Measurements from ENCODE around the gene PLEKHS1.
A peak's percentile ranks its signal among the peaks of the same experiment; 100 is the strongest.
"Not testable (repeated sequence)": the region's sequence is repeated elsewhere in the genome, so short reads cannot be mapped to it uniquely, and the experiment has no call there.

PLEKHS1 gene

DNA sequence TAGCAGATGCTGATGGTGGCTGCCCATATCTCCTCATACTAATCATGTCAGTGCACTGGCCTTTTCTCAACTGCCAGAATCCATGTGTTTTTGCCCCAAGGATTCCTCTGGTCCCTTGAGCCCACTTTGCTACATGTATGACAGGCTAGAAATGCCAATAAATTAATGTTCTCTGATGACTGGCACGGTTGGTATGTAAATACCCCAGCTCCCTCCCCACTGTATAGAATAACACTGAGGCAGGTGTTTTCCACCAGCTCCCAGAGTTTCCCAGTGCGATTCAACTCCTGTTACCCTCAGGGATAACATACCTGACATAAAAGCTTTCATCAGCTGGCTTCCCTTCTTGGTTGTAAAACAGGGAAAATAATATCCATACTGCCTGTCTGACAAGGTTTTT is 9.0 kb upstream of the PLEKHS1 start:
- DNase-seq: no peak

- DNase-seq: no peak
These were observed 7.9 kb upstream of the PLEKHS1 start for GRCh38 chr10:113743594-113743993.

DNA sequence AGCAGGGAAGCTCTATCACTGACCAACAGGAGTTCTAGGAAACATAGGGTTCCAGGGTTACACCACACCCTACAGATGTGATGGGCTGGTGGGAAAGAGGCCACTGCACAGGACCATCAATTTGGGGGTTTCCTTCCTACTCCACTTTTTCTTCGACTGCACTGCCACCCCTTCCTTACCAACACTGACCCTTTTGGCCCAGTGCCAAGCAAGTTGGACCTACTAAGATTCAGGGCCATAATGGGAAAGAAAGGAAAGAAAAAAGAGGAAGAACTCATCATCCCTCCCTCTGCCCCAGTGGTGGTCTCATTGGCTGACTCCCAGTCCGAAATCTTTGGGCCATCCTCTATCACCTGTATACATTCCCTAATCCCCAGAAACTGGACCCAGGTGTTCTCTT is 6.1 kb upstream of the PLEKHS1 start:
- DNase-seq: no peak

GRCh38 chr10:113746217-113746957 is 5.1 kb upstream of the PLEKHS1 start:
- no peak for DNase-seq

GRCh38 chr10:113752553-113752952 is 1.1 kb downstream of the PLEKHS1 start:
- no peak for DNase-seq

DNA sequence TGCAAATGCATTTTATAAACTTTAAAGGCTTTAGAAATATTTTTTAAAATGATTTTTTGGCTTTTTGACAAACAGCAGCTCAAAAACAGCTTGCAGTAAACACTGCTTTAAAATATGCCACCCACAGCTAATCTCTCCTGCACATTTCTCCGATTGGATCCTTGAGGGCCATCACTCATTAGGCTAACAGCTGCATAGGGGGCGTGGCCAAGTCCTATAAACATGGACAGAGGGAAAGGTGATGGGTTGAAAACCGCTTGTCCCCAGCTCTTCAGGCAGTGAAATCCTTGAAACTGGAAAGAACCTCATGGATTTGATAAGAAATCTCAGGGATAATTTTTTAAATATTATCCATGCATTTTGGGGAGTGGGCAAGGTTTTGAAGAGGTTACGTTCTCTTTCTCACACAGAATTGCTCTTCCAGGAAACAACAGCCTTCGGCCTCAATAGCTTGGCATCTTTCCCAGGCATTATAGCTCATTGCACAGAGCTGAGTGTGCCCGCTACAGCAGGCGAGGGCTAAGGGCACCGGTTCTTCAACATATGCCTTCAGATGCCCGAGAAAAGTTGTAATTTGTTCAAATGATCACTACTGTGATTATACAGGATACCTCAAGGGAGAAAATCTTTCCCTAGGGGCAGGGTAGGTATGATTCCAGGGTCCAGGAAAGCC is 1.7 kb downstream of the PLEKHS1 start:
- DNase-seq: no peak

DNA sequence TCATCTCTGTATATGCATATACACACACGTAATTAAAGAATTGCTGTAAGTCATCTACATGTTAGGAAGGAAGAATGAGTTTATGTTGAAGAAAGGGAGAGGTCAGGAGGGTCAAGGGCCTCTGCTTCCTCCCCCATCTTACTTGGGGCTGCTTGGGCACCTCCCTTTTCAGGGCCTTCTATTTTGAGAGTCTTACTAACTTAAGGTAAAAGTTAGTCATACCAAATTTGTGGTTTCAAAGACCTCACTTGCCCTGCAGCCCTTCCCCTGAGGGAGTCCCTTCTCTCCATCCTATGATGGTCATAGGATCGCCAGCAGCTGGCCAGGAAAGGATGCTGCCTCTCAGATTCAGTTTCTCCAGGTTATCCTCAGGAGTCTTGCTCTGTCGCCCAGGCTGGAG is 2.6 kb downstream of the PLEKHS1 start:
- DNase-seq: no peak

- no peak for DNase-seq
These were observed 3.3 kb downstream of the PLEKHS1 start for GRCh38 chr10:113754768-113755167.

DNA sequence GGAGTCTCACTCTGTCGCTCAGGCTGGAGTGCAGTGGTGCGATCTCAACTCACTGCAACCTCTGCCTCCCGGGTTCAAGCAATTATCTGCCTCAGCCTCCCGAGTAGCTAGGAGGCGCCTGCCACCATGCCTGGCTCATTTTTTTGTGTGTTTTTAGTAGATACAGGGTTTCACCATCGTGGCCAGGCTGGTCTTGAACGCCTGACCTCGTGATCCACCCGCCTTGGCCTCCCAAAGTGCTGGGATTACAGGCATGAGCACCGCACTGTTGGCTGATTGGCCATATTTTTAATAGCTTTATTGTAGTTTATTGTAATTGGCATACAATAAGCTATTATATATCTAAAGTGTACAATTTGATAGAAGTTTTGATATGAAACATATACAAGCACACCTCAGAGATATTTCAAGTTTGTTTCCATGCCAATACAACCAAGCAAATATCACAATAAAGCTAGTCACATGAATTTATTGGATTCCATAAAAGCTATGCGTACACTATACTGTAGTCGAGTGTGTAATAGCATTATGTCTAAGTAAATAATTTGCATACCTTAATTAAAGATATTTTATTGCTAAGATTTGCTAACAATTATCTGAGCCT is 5.6 kb downstream of the PLEKHS1 start:
- DNase-seq: no peak

- DNase-seq: no peak
These were observed 10.6 kb downstream of the PLEKHS1 start for GRCh38 chr10:113762083-113762482.

DNA sequence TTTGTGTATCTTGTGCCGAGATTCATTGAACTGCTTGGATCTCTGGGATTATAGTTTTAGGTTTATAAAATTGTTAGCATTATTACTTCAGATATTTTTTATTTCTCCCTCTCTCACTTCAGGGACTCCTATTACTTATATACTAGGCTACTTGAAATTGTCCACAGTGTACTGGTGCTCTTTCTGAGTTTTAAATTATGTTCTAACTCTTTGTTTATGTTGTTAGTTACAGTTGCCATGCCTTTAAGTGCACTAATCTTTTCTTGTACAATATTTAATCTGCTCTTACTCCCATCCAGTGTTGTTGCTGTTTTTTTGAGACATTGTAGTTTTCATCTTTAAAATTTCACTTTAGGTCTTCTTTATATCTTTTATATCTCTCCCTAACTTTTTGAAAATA is 13.1 kb downstream of the PLEKHS1 start:
- no peak for DNase-seq

DNA sequence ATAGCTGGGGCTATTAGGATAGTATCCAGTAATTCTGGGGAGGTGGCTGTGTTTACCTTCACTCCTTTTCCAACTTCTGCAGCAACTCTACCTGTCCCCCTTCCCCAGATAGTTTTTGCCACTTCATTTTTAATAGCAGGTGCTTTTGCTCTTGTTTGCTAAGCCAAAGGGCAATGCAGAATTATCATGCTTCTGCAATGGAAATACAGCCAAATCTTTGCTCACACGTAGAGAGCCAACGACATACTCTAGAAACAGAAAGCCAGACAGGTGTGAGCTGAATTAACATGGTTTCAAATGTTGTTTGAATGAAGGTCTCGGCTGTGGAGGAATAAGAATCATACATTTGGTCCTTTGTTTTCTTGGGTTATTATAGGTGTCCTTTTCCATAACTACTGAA is 14.4 kb downstream of the PLEKHS1 start:
- DNase-seq: no peak

- no peak for DNase-seq
These were observed 15.7 kb downstream of the PLEKHS1 start for GRCh38 chr10:113767222-113767621.

DNA sequence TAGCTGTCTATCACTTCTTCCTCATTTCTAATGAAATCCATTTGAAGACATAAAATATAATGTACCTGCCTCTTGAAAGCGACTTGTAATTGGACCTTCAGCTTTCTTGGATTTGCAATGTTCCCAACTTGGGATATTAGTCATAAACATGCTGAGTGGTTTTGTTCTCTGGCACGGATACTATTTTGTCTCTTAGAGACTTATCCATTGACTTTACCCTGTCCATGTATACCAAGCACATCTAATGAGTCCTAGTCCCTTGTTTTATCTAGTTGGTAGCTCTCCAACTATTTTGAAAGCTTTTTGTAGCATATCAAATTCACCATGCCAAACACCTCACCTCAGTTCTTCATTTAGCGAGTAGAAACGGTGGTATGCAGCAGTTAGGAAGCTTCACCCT is 18.9 kb downstream of the PLEKHS1 start:
- no peak for DNase-seq

DNA sequence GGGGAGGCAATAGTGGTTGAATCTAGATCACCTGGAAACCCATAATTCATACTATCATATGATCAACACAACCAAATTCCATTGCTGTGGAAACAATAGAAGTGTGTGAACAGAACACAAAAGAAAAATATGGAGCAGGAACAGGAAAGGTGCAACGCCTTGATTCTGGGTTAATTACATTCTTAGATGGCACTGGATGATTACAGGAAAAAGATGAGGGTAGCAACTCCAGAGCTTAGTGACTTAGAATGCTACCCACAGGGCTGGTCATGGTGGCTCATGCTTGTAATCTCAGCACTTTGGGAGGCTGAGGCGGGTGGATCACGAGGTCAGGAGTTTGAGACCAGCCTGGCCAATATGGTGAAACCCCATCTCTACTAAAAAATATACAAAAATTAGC is 19.6 kb downstream of the PLEKHS1 start:
- DNase-seq: not testable (repeated sequence)

- no peak for DNase-seq
These were observed 24.3 kb downstream of the PLEKHS1 start for GRCh38 chr10:113775686-113776294.

DNA sequence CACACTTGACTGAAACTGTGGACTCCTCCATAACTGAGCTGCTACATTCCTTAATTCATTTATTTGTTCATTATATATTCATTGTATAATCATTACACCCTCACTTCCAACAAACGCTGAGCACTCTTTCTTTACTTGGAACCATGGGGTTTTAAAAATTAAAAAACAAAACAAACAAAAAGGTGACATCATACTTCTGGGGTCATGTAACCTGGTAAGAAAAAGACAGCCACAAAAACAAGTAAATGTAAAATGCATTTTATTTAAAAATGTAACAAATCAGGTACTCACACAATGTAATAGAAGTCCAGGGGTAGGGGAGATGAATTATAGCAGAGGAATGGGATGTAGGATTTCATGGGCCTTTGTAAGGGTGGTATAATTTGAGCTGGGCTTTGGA is 25.1 kb downstream of the PLEKHS1 start:
- no peak for DNase-seq

GRCh38 chr10:113780681-113781250 is 29.3 kb downstream of the PLEKHS1 start:
- no peak for DNase-seq

- DNase-seq: no peak
These were observed 30.9 kb downstream of the PLEKHS1 start for GRCh38 chr10:113782367-113782766.

DNA sequence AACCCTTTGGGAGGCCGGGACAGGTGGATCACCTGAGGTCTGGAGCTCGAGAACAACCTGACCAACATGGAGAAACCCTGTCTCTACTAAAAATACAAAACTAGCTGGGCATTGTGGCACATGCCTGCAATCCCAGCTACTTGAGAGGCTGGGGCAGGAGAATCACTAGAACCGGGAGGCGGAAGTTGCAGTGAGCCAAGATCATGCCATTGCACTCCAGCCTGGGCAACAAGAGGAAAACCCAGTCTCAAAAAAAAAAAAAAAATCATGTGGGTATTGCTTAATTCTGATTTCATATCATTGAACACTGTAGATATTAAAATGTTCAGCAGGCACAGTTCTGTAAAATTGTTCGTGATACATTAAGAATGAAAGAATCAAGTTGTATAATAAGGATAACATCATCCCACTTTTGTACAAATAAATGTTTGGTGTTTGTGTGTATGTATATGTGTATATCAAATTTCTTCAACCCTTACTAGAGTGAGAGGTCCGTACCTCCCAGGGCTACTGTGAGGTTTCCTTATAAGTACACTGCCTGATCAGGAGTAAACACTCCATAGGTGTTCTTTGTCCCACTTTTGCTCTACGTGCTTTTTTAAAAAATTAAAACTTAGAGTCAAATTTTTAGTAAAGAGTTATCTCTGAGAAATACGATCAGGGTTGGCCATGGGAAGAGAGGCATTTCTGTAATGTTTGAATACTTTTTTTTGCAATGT is 31.7 kb downstream of the PLEKHS1 start:
- DNase-seq: no peak

DNA sequence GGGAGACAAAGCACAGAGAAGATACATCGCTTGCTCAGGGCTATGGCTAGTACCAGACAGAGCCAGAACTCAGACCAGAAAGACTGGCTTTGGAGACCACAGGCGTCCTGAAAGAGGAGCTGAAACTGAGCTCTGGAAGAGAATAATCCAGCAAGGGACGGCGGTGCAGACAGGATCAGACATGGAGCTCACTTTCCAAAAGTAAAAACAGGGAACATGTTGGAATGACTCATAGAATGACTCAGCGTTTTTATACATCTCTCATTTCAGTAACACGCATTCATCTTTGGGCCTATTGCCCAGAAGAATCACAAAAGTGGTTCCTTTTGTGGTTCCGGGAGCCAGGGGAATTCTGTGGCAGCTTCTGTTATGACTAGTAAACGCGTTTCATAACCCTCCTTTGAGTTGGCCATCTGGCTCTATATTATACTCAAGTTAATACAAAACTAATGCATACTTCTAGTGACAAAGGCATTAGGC is 37.2 kb downstream of the PLEKHS1 start:
- DNase-seq: peak; percentile 22

DNA sequence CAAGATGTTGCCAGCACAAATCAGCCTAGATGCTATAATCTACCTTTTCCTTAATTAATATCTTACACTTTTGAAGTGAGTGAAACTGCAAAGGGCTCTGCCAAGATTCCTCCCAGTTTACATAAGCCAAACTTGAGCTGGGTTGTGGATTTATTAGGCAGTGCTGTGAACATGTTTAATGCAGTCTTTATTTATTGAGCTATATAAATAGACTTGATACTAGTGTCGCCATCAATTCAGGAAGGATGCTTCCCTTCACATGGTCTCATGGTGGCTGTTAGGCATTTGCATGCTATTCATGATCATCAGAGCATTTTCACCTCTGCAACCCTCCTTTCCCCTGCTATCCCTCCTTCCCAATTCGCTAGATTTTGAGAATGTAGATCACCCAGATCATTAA is 40.2 kb downstream of the PLEKHS1 start:
- DNase-seq: no peak

- no peak for DNase-seq
These were observed 50.1 kb downstream of the PLEKHS1 start for GRCh38 chr10:113801569-113801968.
